GM18499 (cell line): Measurements from ENCODE around the gene SPAG9.

ENCODE experiments used
- ATAC-seq: cut with Tn5 transposase; IDR thresholded peaks from one replicate; pipeline ENCODE4 v1.9.1; 2021; ENCODE audit warnings: moderate number of reproducible peaks; ENCODE audit not compliant: insufficient read depth, unreplicated experiment

SPAG9 gene

DNA sequence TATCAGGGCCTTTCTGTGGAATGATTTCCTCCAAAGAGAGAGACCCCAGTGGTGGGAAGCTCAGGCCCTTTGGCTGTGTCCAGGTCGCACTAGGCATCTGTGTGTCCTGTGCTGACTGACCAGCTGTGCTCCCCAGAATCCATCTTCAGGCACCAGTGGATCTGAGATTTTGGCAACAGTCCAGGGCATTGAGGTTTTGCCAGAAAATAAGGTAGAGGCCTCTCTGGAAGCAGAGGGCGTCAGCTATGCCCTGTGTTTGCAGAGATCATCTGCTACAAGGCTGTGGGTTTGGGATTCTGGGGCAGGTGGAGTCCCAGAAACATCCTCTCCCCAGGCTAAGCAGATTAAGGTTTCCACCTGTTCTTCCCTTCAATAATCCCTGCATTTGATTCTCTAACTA lies 197.1 kb downstream of the SPAG9 start:
- ATAC-seq = no peak

DNA sequence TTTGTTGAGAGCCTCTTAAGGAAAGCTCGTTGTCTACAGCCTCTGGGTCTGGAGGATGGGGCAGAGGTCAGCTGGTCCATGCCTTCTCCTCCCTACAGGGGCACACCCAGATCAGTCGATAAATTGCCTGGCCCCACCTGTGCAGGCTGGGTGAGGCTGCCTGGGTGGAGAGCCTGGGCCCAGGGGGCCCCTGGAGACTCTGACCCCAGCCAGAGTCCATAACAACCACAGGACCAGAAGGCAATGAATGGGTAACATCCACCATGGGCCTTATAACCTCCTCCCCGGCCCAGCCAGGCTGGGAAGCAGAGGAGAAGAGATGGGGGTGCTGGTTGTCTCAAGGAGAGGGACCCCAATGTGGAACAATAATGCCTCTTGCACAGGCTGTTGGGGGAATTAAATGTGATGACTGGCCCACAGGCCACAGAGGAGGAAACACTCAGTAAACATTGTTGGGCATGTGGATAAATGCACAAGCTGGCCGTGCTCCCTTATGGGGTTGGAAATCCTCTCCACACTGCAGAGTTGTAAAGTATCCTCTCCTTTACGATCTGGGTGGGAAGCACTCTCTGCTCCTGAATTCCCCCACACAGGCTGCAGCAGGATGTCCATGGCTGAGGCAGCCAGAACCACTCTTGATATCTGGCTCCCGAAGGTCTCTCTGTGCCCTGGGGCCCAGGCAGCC lies 197.8 kb downstream of the SPAG9 start:
- ATAC-seq = no peak

DNA sequence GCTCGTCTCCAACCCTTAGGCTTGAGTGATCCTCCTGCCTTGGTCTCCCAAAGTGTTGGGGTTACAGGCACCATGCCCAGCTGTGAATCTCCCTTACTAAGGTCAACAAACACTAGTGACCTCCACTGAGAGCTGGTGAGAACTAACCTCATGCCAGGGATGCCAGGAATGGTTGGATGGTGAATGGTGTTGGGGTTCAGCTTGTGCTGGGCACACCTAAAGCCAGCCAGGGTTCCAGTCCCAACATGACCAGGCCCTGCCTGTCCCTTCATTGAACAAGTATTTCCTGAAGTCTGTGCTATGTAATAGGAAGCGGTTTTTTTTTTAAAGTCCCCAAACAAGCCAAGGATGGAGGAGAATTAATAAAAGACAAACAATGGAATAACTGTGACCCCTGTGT lies 198.6 kb downstream of the SPAG9 start:
- ATAC-seq = no peak

DNA sequence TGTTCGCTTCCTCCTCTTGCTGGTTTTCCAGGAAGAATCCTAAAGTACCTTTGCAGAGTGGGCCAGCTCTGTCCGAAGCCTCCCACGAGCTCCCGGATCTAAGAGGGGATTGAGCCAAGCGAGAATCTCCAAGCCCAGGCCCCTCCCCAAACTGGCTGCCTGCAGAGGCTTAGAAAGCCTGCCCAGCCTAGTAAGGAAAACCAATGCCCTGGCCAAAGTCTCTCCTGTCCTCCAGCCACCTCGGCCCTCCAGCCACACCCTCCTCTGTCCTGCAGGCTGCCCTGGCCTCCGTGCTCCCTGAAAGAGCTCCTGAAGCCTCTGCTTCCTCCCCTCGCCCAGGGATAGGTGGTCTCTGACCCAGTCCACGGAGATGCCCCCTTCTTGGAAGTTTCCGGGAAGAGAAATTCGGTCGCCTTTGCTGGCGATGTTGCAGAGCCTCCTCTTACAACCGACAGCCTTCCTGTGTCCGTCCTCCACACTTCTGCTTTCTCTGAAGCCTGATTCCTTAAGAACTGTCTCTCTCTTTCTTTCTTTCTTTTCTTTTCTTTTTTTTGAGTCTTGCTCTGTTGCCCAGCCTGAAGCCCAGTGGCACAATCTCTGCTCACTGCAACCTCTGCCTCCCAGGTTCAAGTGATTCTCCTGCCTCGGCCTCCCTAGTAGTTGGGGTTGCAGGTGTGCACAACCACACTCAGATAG lies 199.6 kb downstream of the SPAG9 start:
- ATAC-seq = no peak

DNA sequence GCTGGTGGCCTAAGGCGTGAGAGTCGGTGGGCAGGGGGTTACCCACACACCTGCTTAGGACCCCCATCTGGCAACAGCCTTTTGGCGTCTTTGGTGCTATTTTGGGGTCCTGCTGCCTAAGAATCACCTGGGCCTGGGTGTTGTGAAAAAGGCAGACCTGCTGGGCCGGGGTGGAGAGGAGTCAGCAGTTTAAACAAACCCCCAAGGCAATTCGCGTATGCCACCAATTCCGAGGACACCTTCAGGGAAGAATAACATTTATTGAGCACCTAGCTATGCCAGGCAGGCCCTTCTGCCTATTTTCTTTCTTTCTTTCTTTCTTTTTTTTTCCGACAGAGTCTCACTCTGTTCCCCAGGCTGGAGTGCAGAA lies 200.6 kb downstream of the SPAG9 start:
- no peak for ATAC-seq

DNA sequence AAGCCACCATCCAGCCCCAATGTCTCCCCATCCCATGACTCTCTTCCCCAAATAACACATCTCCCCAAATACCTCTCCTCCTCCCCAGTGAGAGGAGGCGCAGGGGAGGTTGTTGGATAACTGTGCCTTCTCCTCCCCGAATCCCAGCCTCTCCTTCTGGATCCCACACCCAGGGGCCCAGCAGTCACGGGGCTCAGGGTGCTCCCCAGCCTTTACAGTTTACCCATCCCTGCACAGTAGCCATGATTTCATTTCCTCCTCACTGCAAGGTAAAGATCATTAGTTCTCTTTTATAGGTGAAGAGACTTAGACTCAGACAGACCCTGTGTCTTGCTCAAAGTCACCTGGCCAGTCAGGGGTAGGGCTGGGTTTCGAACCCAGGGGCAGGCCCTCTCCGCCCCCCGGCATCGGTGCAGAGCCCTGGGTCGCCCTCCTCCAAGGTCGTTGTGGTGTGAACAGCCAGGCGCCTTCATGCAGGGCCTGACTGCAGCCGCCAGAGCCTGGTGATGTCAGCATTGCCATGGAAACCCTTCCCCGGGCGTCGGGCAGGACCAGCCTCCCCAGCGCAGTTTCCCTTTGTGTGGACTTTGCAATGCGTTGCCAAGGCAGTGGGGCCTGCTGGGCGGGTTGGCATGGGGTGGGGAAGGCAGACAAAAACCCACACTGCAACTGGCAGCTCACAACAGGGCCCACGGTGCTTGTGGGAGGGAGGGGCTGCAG lies 201.2 kb downstream of the SPAG9 start:
- no peak for ATAC-seq

DNA sequence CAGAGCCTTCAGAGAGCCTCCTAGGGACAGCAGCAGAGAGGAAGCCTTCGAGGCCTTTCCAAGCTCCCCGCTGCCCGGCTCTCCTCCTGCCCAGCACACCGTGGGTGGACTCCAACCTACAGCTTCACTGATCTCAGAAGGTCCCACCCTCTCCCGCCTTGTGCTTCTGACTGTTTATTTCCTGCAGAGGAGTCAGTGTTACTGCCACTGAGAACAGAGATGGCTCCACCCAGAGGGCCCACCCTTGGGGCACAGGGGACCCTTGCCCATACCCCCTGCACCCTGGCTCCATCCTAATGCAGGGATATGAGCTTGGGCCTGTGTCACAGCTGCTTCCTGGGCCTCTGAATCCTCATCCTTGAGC lies 201.8 kb downstream of the SPAG9 start:
- no peak for ATAC-seq

DNA sequence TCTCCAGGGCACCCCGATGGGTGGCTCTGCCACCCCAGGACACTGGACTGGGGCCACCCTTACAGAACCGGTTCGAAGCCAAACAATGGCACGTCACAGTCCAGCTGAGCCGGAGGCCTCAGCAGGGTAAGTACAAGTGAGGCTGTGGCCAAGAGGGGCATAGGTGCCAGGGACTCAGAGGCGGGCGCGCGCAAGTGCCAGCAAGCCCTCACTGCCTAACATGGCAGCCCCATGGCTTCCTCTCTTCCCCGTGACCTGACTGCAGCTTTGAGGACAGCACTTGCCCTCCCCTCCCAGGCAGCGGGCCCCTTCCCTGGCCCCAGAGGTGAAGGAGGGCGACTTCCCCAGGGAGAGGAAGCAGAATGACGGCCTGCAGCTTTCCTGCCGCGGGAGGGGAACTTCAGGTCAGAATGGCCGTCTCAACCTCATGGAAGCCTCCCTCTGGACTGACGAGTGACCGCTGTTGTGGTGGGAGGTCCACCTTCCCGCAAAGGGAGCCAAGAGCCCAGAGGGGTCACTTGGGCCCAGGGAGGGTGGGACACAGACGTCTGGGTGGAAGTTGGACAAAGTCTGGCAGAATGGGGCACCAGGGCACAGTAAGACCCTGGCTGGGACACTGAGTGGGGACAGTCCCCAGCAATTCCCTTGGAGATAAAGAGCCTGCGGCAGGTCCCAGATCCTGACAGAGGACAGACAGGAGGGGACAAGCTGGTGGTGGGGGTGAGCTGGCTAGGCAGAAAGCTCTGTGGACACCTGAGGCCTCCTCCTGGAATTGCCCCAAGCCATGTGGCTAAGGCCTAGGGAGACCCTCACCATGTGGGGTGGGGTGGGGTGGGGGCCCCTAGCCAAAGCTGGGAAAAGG lies 202.4 kb downstream of the SPAG9 start:
- ATAC-seq = no peak

DNA sequence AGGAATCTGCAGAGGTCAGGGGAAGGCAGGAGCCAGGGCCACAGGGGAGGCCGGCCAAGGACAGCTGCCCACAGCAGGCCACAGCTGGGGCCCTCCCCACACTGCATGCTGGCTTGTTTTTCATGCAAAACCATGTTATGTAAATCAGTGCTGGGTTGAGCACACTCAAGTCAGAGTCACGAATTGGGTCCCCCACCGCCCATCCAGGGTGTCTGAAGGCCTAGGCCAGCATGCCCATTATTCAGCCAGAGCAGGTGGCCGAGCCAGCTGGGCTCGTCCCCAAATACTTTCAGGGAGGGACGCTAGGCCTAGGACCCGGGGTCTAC lies 203.3 kb downstream of the SPAG9 start:
- no peak for ATAC-seq

DNA sequence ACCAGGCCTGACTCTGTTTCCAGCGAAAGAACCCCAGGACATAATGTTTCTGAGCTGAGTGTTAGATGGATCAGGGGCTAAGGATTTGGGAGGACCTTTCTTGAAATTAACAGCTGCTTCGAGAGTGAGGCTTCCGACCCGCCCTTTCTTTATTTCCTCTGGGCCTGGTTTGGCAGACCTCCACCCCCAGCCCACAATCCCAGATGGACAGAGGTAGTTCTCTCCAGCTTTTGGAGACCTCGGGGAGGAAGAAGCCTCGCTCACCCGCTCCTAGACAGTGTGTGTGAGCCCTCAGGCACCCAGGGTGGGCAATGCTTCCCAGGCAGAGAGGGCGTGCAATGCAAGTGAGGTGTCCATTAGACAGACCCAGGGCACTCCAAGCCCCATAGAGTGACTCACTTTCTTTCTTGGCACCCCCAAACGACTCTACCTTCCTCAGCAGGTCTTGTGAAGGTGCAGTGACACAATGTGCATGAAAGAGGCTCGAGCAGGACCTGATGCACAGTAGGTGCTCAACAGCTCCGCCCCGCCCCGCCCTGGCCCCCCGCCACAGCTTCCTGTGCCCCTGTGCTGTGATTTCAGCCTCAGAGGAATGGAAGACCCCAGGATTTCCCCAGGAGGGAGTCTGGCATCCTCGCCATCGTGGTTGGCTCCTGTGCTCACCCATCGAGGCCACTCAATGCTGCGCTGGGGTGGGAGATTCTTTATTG lies 203.8 kb downstream of the SPAG9 start:
- no peak for ATAC-seq

DNA sequence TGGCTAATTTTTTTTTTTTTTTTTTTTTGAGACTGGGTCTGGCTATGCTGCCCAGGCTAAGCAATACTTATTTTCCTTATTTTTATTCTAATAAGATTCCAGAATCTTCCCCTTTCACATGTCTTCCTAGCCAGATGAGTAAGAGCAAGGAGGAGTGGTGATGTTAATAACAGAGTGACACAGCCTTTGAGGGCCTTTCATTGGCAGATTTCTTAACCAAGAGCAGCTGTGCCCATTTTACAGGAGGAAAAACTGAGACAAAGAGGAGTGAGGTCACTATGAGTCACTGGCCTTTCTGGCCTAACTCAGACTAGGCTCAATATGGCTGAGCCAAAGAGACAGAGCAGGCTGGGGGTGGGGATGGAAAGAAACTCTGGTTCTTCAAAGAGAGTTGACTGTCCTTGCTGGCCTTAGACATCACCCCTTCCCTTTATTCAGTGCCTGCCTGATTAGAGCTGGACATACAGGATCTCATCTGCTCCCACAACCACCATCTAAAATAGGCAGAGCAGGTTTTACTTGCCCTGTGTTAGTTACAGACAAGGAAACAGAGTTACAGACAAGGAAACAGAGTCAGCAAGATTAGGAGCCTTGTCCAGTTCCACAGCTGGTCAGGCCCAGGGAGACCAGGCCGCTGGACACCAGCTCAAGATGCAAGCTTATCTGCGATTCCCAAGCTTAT lies 204.5 kb downstream of the SPAG9 start:
- ATAC-seq = no peak

DNA sequence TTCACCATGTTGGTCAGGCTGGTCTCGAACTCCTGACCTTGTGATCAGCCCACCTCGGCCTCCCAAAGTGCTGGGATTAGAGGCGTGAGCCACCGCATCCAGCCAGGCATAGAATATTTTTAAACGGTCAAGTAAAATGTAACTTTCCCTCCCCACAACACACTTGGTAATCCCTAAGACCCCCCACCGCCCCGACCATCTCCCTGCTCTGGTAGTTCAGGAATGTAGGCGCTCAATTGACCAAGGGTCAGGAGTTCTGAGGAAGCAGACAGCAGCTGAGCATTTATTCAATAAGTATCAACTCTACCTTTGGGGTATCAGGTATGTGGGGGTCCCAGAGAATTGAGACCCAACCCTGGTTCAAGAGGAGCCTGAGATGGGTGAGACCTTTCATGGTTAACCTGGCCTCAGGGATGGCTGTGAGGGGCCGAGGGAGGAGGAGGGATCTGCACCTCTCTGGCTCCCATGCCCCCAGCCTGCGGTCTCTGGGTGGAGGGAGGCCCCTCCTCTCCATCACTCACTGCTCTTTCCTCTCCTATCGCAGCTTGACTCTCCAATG lies 206.1 kb downstream of the SPAG9 start:
- ATAC-seq = no peak

DNA sequence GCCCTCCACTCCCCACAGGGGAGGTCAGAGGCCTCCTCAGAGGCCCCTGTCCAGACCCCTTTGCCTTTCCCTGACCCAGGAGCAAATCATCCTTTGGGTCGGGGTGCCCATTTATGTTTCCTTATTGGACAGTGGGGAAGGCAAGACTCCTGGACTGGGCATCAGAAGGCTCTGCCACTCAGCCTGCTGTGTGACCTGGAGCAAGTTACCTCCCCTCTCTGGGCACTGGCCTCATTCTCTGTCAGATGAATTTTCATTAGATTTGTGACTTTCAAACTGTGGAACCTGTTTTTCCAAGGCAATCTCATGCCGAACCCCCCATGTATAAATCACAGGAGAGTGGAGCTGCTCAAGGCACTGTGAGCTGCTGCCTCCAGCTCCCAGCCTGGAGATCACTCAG lies 207.5 kb downstream of the SPAG9 start:
- no peak for ATAC-seq
